HuH-7 (cell line): ENCODE measurements around the gene FXYD2.

ENCODE experiments used
- DNase-seq: peaks from one replicate; pipeline ENCODE4 v3.0.0; 2011; ENCODE audit warnings: low spot score

FXYD2 gene

GRCh38 chr11:117857734-117858414 is 33.3 kb upstream of the FXYD2 start:
- no peak for DNase-seq

GRCh38 chr11:117855912-117856651 is 31.5 kb upstream of the FXYD2 start:
- no peak for DNase-seq

GRCh38 chr11:117855186-117855845 is 30.8 kb upstream of the FXYD2 start:
- DNase-seq: no peak

- no peak for DNase-seq
Observed at GRCh38 chr11:117852309-117852708, 27.8 kb upstream of the FXYD2 start.

GRCh38 chr11:117851852-117852251 is 27.3 kb upstream of the FXYD2 start:
- no peak for DNase-seq

- no peak for DNase-seq
Observed at GRCh38 chr11:117851106-117851505, 26.6 kb upstream of the FXYD2 start.

GRCh38 chr11:117849781-117850414 is 25.4 kb upstream of the FXYD2 start:
- DNase-seq: no peak

- peak; percentile 63 for DNase-seq
Observed at GRCh38 chr11:117843666-117844484, 19.3 kb upstream of the FXYD2 start.

GRCh38 chr11:117842131-117842941 is 17.8 kb upstream of the FXYD2 start:
- no peak for DNase-seq

GRCh38 chr11:117841551-117842031 is 17.0 kb upstream of the FXYD2 start:
- no peak for DNase-seq

- DNase-seq: no peak
Observed at GRCh38 chr11:117840881-117841550, 16.5 kb upstream of the FXYD2 start.

- DNase-seq: no peak
Observed at GRCh38 chr11:117839936-117840813, 15.6 kb upstream of the FXYD2 start.

GRCh38 chr11:117839380-117839881 is 14.9 kb upstream of the FXYD2 start:
- no peak for DNase-seq

GRCh38 chr11:117838901-117839300 is 14.4 kb upstream of the FXYD2 start:
- no peak for DNase-seq

- no peak for DNase-seq
Observed at GRCh38 chr11:117837791-117838190, 13.2 kb upstream of the FXYD2 start.

- DNase-seq: no peak
Observed at GRCh38 chr11:117837070-117837776, 12.7 kb upstream of the FXYD2 start.

- DNase-seq: no peak
Observed at GRCh38 chr11:117836077-117836960, 11.8 kb upstream of the FXYD2 start.
